ENCODE measurements around the gene UNC119B.

UNC119B gene

GRCh38 chr12:120684523-120684932 lies 25.7 kb upstream of the UNC119B start:
- no peak for TF ChIP-seq GATA3 (IDR thresholded peaks at IDR 0.05; ENCODE audit: low read depth, low read length)
- no peak for TF ChIP-seq GATA2 (IDR thresholded peaks at IDR 0.05; ENCODE audit: low read depth, low read length)

- TF ChIP-seq GATA3 (IDR thresholded peaks at IDR 0.05; ENCODE audit: low read depth, low read length) (no peak), GATA2 (IDR thresholded peaks at IDR 0.05; ENCODE audit: low read depth, low read length) (no peak)
These were observed 24.7 kb upstream of the UNC119B start for GRCh38 chr12:120685522-120685921.

- TF ChIP-seq GATA3 (IDR thresholded peaks at IDR 0.05; ENCODE audit: low read depth, low read length) = no peak
- TF ChIP-seq GATA2 (IDR thresholded peaks at IDR 0.05; ENCODE audit: low read depth, low read length) = peak; percentile 3; the same call in 1 of the 2 replicates
These were observed 24.0 kb upstream of the UNC119B start for GRCh38 chr12:120686151-120686689.

- TF ChIP-seq GATA2 (IDR thresholded peaks at IDR 0.05; ENCODE audit: low read depth, low read length) = no peak
- TF ChIP-seq GATA3 (IDR thresholded peaks at IDR 0.05; ENCODE audit: low read depth, low read length) = no peak
These were observed 23.3 kb upstream of the UNC119B start, which contains the start of gene MLEC for GRCh38 chr12:120686690-120687577. TSS of gene MLEC (plus strand) at chr12:120687149. CDS start at chr12:120687297, 148 bp downstream.

- TF ChIP-seq GATA2 (IDR thresholded peaks at IDR 0.05; ENCODE audit: low read depth, low read length) = no peak
- no peak for TF ChIP-seq GATA3 (IDR thresholded peaks at IDR 0.05; ENCODE audit: low read depth, low read length)
These were observed 22.5 kb upstream of the UNC119B start for GRCh38 chr12:120687578-120688289.

GRCh38 chr12:120688527-120689071 lies 21.7 kb upstream of the UNC119B start:
- TF ChIP-seq GATA3 (IDR thresholded peaks at IDR 0.05; ENCODE audit: low read depth, low read length) = no peak
- no peak for TF ChIP-seq GATA2 (IDR thresholded peaks at IDR 0.05; ENCODE audit: low read depth, low read length)

GRCh38 chr12:120689397-120690082 lies 20.7 kb upstream of the UNC119B start:
- TF ChIP-seq GATA2 (IDR thresholded peaks at IDR 0.05; ENCODE audit: low read depth, low read length) = no peak
- no peak for TF ChIP-seq GATA3 (IDR thresholded peaks at IDR 0.05; ENCODE audit: low read depth, low read length)

- TF ChIP-seq GATA2 (IDR thresholded peaks at IDR 0.05; ENCODE audit: low read depth, low read length) (no peak), GATA3 (IDR thresholded peaks at IDR 0.05; ENCODE audit: low read depth, low read length) (no peak)
These were observed 20.2 kb upstream of the UNC119B start for GRCh38 chr12:120690083-120690450.

GRCh38 chr12:120690978-120691377 lies 19.3 kb upstream of the UNC119B start:
- TF ChIP-seq GATA2 (IDR thresholded peaks at IDR 0.05; ENCODE audit: low read depth, low read length) (no peak), GATA3 (IDR thresholded peaks at IDR 0.05; ENCODE audit: low read depth, low read length) (no peak)

- no peak for TF ChIP-seq GATA2 (IDR thresholded peaks at IDR 0.05; ENCODE audit: low read depth, low read length)
- TF ChIP-seq GATA3 (IDR thresholded peaks at IDR 0.05; ENCODE audit: low read depth, low read length) = no peak
These were observed 17.7 kb upstream of the UNC119B start for GRCh38 chr12:120692524-120693033.

GRCh38 chr12:120693848-120694247 lies 16.4 kb upstream of the UNC119B start:
- TF ChIP-seq GATA2 (IDR thresholded peaks at IDR 0.05; ENCODE audit: low read depth, low read length) = no peak
- TF ChIP-seq GATA3 (IDR thresholded peaks at IDR 0.05; ENCODE audit: low read depth, low read length) = no peak

GRCh38 chr12:120696626-120697025 lies 13.6 kb upstream of the UNC119B start:
- TF ChIP-seq GATA3 (IDR thresholded peaks at IDR 0.05; ENCODE audit: low read depth, low read length) (no peak), GATA2 (IDR thresholded peaks at IDR 0.05; ENCODE audit: low read depth, low read length) (no peak)

GRCh38 chr12:120697344-120697743 lies 12.9 kb upstream of the UNC119B start:
- TF ChIP-seq GATA3 (IDR thresholded peaks at IDR 0.05; ENCODE audit: low read depth, low read length) (no peak), GATA2 (IDR thresholded peaks at IDR 0.05; ENCODE audit: low read depth, low read length) (no peak)
